Endothelial cell of umbilical vein (primary cell): ENCODE data around the gene VTI1A. TPM values are rescaled to one million over a fixed set of nuclear protein-coding genes. Genes with fewer than 3 reads are reported as not detected.

Experiments used
- BruUV-seq: library from RNA; stranded (reverse); fragments of 400-500 nt; replicated peaks from 2 replicates; lab custom pipeline; 2021; lab: Mats Ljungman, UMichigan
- CTCF ChIA-PET: fragments of 300-600, 350-600 bp; sonication (Branson Sonifier 250); formaldehyde crosslinking; loops from one replicate; lab custom pipeline; 2021; ENCODE audit warnings: antibody characterized with exemption, inconsistent platforms; lab: Charles Lee
- POLR2A ChIA-PET: fragments of 300-600, 350-600 bp; sonication (Branson Sonifier 250); formaldehyde crosslinking; loops from one replicate; lab custom pipeline; 2021; ENCODE audit warnings: antibody characterized with exemption, inconsistent platforms; lab: Charles Lee
- DNase-seq: peaks from one replicate; pipeline ENCODE4 v3.0.0-alpha.2; 2011; ENCODE audit warnings: low read depth, low spot score
- FAIRE-seq: peaks from 2 replicates; lab custom pipeline; 2011; peaks lifted over from hg19 to GRCh38; lab: Jason Lieb, UNC
- H2AFZ ChIP-seq: 2 replicates; pipeline ENCODE4 v1.6.0; 2012; ENCODE audit warnings: low read depth, low read length, control low read depth, inconsistent platforms
- H3K27ac ChIP-seq: 2 replicates; pipeline ENCODE4 v1.5.1; 2011; ENCODE audit warnings: low read depth, mild to moderate bottlenecking, control low read depth, low read length, moderate library complexity; ENCODE audit not compliant: insufficient read depth
- H3K27me3 ChIP-seq, 2 experiments: 2 replicates each; pipeline versions ENCODE4 v1.6.0 to v1.6.1; 2011; ENCODE audit warnings: low read length in 2 of 2, mixed read lengths in 1 of 2; ENCODE audit not compliant: control insufficient read depth in 2 of 2, insufficient read depth in 2 of 2
- H3K36me3 ChIP-seq, 2 experiments: 2 replicates in 1 of 2; 3 replicates in 1 of 2; pipeline ENCODE4 v1.5.1; 2011; ENCODE audit warnings: low read length in 2 of 2, mild to moderate bottlenecking in 1 of 2, moderate library complexity in 1 of 2; ENCODE audit not compliant: control insufficient read depth in 2 of 2, insufficient read depth in 2 of 2; ENCODE audit errors: extremely low read depth in 1 of 2
- H3K4me1 ChIP-seq: 3 replicates; pipeline ENCODE4 v1.5.1; 2011; ENCODE audit warnings: mild to moderate bottlenecking, low read length; ENCODE audit not compliant: control insufficient read depth, insufficient read depth; ENCODE audit errors: extremely low read depth
- H3K4me2 ChIP-seq: 2 replicates; pipeline ENCODE4 v1.6.1; 2011; ENCODE audit warnings: low read length, control low read depth, mixed read lengths; ENCODE audit not compliant: insufficient read depth
- H3K4me3 ChIP-seq, 3 experiments: fragments of 200-600 bp in 1 of 3; sonication (generic), shearing (Covaris generic) in 1 of 3; replicated peaks in 1 of 3; 2 replicates each; pipeline ENCODE4 v1.5.1; 2011 to 2016; ENCODE audit warnings: control low read depth in 3 of 3, low read length in 3 of 3, mild to moderate bottlenecking in 2 of 3, inconsistent platforms in 1 of 3, low read depth in 1 of 3, moderate library complexity in 1 of 3; ENCODE audit not compliant: insufficient read depth in 1 of 3
- H3K79me2 ChIP-seq: 2 replicates; pipeline ENCODE4 v1.6.0; 2012; ENCODE audit warnings: low read length, inconsistent platforms; ENCODE audit not compliant: control insufficient read depth, insufficient read depth
- H3K9ac ChIP-seq: replicated peaks from 2 replicates; pipeline ENCODE3; 2011; ENCODE audit warnings: low read length, control low read depth; ENCODE audit not compliant: insufficient read depth; ENCODE audit errors: extremely low read depth
- H3K9me1 ChIP-seq: replicated peaks from 3 replicates; pipeline ENCODE4 v1.6.0; 2011; ENCODE audit warnings: mild to moderate bottlenecking, low read length; ENCODE audit not compliant: control insufficient read depth, insufficient read depth; ENCODE audit errors: extremely low read depth
- H3K9me3 ChIP-seq: replicated peaks from 2 replicates; pipeline ENCODE4 v1.5.1; 2012; ENCODE audit warnings: low read length, inconsistent platforms; ENCODE audit not compliant: control insufficient read depth, insufficient read depth
- H4K20me1 ChIP-seq: replicated peaks from 2 replicates; pipeline ENCODE3; 2011; ENCODE audit warnings: mild to moderate bottlenecking, low read length; ENCODE audit not compliant: control insufficient read depth, insufficient read depth; ENCODE audit errors: extremely low read depth
- EZH2 ChIP-seq: IDR thresholded peaks from 2 replicates; pipeline ENCODE4 v1.6.1; 2012; ENCODE audit warnings: borderline replicate concordance, low read depth, mild to moderate bottlenecking, moderate library complexity, low read length, inconsistent platforms; ENCODE audit not compliant: severe bottlenecking
- FOS ChIP-seq: IDR thresholded peaks from 2 replicates; pipeline ENCODE4 v1.6.1; 2011; ENCODE audit warnings: mild to moderate bottlenecking, low read length, moderate library complexity, borderline replicate concordance; ENCODE audit not compliant: insufficient read depth
- GATA2 ChIP-seq: IDR thresholded peaks from 2 replicates; pipeline ENCODE4 v1.7.0; 2011; ENCODE audit warnings: low read depth, mild to moderate bottlenecking, moderate library complexity, mixed read lengths, low read length; ENCODE audit not compliant: insufficient read length, insufficient read depth
- JUN ChIP-seq: IDR thresholded peaks from 2 replicates; pipeline ENCODE4 v1.6.1; 2011; ENCODE audit warnings: borderline replicate concordance, low read depth; ENCODE audit not compliant: insufficient read length, insufficient read depth
- MYC ChIP-seq: IDR thresholded peaks from one replicate; pipeline ENCODE4 v1.6.1; 2011; ENCODE audit warnings: mild to moderate bottlenecking, low read depth, low read length
- POLR2A ChIP-seq: IDR thresholded peaks from 2 replicates; pipeline ENCODE4 v1.6.1; 2012; ENCODE audit warnings: low read depth, mild to moderate bottlenecking, control low read depth, low read length
- POLR2AphosphoS5 ChIP-seq: IDR thresholded peaks from 2 replicates; pipeline ENCODE4 v1.6.1; 2012; ENCODE audit warnings: low read depth, mild to moderate bottlenecking, control low read depth, low read length, moderate library complexity; ENCODE audit not compliant: insufficient read depth
- dilution Hi-C: fragments of 300-500 bp; cut with MboI; formaldehyde crosslinking; loops from one replicate; pipeline ENCODE4 v1.15.0; 2019; ENCODE audit warnings: low sequenced_read_pairs; ENCODE audit not compliant: extremely low pct_ligation_motif_present
- intact Hi-C: fragments of 100-400 bp; cut with micrococcal nuclease; formaldehyde crosslinking; loops from one replicate; pipeline ENCODE4 v1.10.0; 2022
- polyA plus RNA-seq, 4 experiments: library from polyadenylated mRNA; depleted of rRNA in 3 of 4; stranded (reverse) in 3 of 4; unstranded in 1 of 4; fragments of >200 nt; gene quantifications; 2 replicates each; pipeline versions ENCODE4 v1.2.1 to v1.2.3, GENCODE V29; 2011 to 2012; ENCODE audit warnings: missing spikeins in 1 of 4
- total RNA-seq: library from RNA; stranded (reverse); gene quantifications from 2 replicates; pipeline ENCODE4 v1.2.3, GENCODE V29; 2021
- TF ChIP-seq, protein P1 (sequence below): IDR thresholded peaks from 2 replicates; pipeline ENCODE4 v1.6.1; 2011; ENCODE audit not compliant: insufficient read depth, insufficient read length
- TF ChIP-seq, protein P2 (sequence below), 2 donors: IDR thresholded peaks; 1 replicate in 1 of 2; 2 replicates in 1 of 2; pipeline ENCODE4 v1.5.1; 2011; ENCODE audit warnings: low read length in 2 of 2, mild to moderate bottlenecking in 2 of 2, moderate library complexity in 2 of 2, control low read depth in 1 of 2, inconsistent platforms in 1 of 2, low read depth in 1 of 2; ENCODE audit not compliant: insufficient read depth in 1 of 2; ENCODE audit errors: extremely low read depth in 1 of 2

VTI1A gene
- total and polyA plus RNA-seq, 2 donors (not counting 3 experiments of a cell fraction or from before 2014, with no cell fraction given): 10.8 to 35.6 TPM

DNA sequence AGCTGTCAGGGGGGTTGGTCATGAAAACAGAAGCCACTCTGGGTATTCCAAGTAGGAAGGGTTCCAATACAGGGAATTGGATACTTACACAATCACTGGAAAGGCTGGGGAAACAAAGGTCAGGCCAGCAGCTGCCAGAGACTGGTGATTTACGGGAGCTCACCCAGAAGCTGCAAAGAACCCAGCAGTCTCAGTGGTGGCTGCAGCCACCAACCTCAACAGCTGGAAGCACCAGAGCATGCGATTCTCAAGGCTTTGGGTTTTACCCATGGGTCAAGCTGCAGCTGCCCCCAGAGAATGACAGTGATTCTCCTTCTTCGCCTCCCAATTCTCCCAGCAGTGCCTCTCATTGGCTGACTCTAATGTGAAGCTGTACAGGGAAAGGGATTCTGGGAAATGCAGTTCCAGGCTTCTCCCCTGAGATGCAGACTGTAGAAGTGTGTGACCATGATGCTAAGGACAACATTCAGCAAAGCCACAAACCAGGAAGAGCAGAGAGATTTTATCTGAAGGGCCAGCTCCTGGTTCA, 395.9 kb downstream of the VTI1A start:
- no peak overlapping the region for H3K4me3 ChIP-seq
- H4K20me1 ChIP-seq: no peaks in the 10 kb centered on the region
- H2AFZ ChIP-seq: no peak overlapping the region
- no peaks in the 10 kb centered on the region for H3K9me3 ChIP-seq
- no peak for TF ChIP-seq FOS
- no peak for TF ChIP-seq EZH2
- TF ChIP-seq JUN: no peak
- TF ChIP-seq GATA2: no peak
- TF ChIP-seq, protein P1, sequence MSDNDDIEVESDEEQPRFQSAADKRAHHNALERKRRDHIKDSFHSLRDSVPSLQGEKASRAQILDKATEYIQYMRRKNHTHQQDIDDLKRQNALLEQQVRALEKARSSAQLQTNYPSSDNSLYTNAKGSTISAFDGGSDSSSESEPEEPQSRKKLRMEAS: no peak
- TF ChIP-seq POLR2AphosphoS5: no peak
- TF ChIP-seq, protein P2, sequence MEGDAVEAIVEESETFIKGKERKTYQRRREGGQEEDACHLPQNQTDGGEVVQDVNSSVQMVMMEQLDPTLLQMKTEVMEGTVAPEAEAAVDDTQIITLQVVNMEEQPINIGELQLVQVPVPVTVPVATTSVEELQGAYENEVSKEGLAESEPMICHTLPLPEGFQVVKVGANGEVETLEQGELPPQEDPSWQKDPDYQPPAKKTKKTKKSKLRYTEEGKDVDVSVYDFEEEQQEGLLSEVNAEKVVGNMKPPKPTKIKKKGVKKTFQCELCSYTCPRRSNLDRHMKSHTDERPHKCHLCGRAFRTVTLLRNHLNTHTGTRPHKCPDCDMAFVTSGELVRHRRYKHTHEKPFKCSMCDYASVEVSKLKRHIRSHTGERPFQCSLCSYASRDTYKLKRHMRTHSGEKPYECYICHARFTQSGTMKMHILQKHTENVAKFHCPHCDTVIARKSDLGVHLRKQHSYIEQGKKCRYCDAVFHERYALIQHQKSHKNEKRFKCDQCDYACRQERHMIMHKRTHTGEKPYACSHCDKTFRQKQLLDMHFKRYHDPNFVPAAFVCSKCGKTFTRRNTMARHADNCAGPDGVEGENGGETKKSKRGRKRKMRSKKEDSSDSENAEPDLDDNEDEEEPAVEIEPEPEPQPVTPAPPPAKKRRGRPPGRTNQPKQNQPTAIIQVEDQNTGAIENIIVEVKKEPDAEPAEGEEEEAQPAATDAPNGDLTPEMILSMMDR (IDR thresholded peaks at IDR 0.05; ENCODE audit: extremely low read depth in 1 of 2, insufficient read depth in 1 of 2, low read depth in 1 of 2, low read length in 2 of 2): no peak
- TF ChIP-seq MYC: no peak
- TF ChIP-seq POLR2A: no peak
- H3K79me2 ChIP-seq: no peaks in the 10 kb centered on the region
- FAIRE-seq (no peak), DNase-seq (peak; percentile 23)
- H3K36me3 ChIP-seq: no peaks in the 10 kb centered on the region
- intact Hi-C loops: no loop called here
- CTCF ChIA-PET: interaction anchor here (1.0 to 1.5 kb wide), 5 partner anchors 9 to 101 kb away, joined by 3 to 4 read pairs (median 3); no protein-coding TSS in a partner anchor
- H3K4me2 ChIP-seq: no peak overlapping the region
- no peaks in the 10 kb centered on the region for H3K4me1 ChIP-seq
- H3K27ac ChIP-seq: no peak overlapping the region
- no peak overlapping the region for H3K9ac ChIP-seq
- H3K9me1 ChIP-seq: no peaks in the 10 kb centered on the region
- POLR2A ChIA-PET: no interaction called here
- dilution Hi-C loops: no loop called here
- no TSS peak for BruUV-seq
- no peaks in the 10 kb centered on the region for H3K27me3 ChIP-seq
